ENCODE data around the gene ACOXL.

ACOXL gene

DNA sequence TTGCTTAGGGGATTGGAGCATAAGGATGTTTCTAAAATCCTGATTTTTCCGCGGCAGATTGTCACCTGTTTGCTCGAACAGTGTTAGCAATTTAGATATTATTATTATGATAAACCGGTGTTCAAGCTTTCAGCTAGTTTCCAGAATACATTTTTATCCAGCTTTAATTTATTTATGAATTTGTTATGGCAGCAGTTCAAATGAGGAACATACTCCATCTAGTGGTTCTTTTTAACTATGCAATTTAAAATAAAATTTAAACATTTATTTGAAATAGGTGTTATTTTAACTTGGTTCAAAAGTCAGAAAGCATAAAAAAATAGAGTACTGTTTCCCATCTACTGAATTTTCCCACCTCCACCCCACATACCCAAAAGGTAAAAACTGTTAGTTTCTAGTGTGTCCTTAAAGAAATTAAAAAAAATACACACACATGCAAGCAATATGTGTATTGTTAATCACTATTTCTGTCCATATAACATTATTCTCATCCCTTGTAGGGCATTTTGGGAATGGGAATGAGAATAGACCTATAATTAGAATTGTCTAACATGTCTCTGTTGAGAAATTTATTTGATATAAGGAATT is 23.2 kb downstream of the ACOXL start:
- DNase-seq (ENCODE audit: low read depth), result no peak

DNA sequence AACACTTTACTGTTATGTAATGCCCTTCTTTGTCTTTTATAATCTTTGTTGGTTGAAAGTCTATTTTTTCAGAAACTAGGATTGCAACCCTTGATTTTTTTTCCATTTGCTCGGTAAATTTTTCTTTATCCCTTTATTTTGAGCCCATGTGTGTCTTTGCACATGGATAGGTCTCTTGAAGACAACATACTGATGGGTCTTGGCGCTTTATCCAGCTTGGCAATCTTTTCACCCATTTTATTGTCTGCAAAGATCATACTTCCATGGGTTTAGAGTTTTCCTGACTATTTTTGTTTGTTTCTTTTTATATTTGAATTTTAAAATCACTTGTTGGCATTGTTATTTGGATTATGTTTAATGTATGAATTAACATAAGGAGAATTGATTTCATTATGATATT is 27.0 kb downstream of the ACOXL start:
- DNase-seq (ENCODE audit: low read depth), result no peak

DNA sequence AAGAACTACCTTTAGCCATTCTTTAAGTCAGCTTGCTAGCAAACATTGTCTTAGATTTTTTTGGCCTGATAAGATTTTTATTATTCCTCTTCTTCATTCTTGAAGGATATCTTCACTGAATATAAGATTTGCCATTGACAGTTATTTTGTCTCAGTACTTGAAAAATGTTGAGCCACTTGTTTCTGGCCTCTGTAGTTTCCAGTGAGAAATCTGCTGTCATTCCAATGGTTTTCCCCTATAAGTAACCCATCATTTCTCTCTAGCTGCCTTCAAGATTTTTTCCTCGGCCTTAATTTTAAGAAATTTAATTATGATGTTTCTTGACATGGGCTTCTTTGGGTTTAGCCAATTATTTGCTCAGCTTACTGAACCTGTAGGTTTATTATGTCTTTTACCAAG is 32.6 kb downstream of the ACOXL start:
- no peak for DNase-seq (ENCODE audit: low read depth)

DNA sequence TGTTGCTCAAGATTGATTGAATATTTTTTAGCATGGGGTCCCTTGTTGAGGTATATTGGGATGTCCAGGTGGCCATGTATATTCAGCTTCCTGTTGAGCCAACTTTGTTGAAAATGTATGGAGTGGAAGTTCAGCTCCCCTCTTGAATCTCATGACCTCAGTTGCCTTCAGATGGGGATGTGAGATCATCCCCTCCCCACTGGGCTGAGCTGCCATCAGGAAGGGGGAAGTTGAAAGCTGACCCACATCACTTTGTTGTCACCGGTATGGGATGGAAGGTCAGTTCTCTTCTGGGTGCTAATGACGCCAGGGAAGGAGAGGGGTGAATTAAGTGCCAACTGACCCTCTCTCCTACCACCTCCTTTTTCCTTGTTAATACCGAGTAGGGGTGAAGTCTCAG is 33.9 kb downstream of the ACOXL start:
- DNase-seq (ENCODE audit: low read depth), result no peak

DNA sequence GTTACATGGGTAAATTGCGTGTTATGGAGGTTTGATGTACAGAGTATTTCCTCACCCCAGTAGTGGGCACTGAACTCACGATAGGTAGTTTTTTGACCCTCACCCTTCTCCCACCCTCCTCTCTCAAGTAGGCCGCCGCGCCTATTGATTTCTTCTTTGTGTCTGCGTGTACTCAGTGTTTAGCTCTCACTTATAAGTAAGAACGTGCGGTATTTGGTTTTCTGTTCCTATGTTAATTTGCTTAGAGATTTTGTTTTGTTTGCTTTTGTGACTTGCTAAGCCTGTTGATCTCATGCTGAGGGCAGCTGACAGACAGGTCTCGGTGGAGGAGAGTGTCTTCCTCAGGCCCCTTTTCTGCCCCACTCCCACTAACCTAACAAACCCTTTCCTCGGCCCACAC is 36.2 kb downstream of the ACOXL start:
- DNase-seq (ENCODE audit: low read depth), result no peak

DNA sequence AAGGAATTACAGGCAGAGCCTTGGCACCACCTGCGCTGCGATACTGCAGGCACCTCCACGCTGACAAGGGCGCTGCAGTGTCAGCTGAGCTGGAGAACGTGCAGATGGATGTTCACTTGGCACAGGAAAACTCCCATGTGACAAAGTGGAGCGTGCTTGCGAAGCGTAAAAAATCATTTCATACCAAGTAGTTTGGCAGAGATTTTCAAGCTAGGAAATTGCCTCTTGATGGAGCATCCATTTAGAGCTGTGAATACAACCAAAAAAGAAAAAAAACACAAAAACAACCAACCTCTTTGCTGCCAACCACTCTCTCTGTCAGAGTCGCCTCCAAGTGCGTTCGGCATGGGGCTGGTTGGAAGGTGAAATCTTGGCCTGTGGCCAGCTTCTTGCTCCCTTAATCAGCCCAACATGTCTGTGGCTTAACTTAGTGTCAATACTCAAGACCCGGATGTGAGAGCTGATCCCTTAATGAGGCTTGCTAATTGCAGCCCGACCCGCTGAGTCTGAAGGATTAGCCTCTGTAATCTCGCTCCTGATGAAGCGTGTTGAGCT is 38.1 kb downstream of the ACOXL start:
- DNase-seq (ENCODE audit: low read depth), result no peak

DNA sequence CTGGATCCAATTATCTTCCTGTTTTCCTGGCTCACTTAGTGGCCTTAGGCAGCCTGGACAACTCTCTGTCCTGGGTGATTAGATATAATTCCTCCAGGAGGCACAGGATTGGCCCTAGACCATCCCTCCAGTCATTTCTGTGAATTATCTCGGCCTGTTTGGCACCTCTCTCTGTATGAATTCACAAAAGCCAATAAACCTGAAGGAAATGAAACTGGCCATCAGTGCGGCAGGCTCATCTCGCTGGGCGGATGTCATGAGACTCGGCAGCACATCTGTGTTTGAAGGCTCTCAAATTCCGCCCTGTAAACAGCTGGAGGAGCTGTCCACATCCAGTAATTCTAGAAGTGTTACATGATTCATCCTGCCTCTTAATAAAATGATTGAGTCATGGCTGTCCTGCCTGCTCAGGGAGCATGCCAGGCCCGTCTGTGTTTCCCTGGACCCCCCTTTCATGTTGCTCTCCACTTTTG is 38.6 kb downstream of the ACOXL start:
- DNase-seq (ENCODE audit: low read depth), result no peak

DNA sequence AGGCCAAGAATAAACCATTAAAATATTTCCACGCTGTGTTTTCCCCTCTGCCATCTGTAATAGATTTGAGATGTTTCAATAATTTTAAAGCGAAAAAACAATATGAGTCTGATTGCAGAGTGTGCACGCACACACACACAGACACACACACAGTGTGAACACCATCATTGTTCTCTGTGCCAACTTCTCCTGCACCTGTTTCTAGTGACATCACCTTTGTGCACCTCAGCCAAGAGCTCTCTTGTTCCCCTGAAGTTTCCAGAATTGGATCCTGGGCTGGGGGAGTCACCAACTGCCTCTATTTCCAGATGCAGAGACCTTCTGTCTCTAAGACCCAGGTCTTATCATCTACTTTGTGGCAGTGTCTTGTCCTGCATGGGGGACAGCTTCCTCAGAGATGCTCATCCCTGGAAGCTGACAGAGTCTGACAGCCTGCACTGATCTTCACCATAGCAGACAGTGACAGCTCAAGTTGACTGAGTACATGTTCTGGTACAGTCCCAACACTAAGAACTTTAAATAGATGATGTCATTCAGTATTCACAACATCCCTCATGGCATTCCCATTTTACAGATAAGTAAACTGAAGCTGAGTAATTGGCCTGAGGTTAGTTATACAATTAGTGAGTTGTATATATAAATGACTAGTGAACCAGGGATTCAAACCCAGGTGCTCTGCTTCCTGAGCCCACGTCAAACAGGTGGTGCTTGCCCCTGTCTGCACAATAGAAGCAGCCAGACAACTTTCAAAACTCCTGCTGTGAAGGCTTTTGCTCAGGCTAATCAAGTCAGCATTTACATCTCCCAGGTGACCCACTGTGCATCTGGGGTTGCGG is 39.4 kb downstream of the ACOXL start:
- no peak for DNase-seq (ENCODE audit: low read depth)

DNA sequence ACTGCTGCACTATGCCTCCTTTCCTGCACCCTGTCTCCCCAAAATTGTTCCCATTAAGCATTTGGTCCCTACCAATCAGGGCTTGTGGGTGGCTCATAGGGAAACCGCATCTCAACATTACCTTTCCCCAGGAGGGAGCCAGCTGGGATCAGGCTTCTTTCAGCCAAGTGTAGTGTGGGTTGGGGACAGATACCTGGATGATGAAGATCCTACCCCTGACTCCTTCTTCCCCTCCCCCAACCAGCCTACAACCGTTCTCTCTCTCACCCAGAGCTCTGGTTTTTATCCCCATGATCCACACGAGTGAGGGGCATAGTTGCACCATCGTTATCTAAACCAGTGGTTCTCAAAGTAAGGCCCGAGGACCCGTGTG is 40.0 kb downstream of the ACOXL start:
- DNase-seq (ENCODE audit: low read depth), result no peak

DNA sequence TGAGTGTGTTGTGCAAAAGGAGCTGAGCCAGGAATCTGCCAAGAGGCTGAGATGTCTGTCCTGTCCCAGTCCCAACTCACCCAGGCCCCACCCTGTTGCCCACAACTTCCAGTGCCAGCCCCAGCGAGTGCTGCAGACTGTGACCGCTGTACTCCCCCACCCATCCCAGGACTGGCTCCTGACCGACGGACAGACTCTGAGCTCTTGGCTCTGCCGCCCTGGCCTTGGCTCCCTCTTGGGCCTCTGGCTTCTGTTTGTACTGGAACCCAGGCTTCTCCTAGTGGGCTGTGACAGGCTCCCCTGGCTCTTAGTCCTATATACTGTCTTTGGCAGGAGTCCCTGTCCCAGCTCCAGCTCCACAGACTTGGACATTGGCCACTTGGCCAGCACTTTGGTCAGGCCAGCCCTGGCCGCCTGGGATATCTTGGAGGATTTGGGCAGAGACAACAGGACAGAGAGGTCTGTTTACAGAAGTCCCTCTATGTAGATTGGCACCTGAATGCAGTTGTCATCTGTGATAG is 41.1 kb downstream of the ACOXL start:
- DNase-seq (ENCODE audit: low read depth), result no peak

DNA sequence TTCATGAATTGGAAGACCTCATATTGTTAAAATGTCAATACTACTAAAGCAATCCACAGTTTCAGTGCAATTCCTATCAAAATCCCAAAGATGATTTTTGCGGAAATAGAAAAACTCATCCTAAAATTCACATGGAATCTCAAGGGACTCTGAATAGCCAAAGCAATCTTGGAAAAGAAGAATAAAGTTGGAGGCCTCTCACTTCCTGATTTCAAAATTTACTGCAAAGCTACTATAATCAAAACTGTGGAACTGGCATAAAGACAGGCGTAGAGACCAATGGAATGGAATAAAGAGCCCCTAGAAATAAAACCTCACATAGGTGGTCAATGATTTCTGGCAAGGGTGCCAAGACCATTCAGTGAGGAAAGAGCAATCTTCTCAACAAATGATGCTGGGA is 42.3 kb downstream of the ACOXL start:
- DNase-seq (ENCODE audit: low read depth), result no peak

DNA sequence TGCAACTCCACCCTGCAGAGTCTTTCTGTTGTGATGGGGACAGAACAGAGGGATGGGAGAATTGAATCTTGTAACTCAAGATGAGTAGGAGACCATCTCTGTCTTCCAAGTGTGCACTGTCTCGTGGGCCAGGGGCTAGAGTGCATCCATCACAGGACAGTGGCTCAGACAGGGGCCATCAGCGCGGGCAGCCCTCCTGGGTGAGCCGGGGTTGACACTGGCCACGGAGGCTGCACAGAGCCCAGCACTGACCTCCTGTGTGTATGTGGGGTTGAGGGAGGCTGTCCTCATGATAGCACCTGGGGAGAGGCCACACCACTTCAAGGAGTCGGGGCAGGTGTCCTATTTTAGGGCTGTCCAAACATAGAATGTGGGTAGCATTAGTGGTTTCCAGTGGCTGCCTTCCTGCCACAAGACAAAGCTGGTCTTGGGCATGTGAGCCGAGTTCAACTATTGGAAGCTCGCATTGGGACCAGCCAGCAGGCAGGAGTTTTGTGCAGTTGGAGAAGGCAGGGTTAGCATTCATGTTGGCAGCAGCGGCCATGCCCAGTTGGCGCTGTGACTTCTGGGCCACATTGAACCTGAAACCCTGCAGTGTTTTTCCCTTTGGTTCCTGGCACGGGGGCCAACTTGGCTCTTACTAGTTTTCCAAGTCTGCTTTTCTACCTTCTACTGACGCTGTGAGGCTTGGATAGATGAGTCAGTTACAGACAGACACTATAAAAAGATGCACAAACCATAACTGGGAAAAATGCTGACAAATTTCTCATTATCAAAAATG is 45.3 kb downstream of the ACOXL start:
- no peak for DNase-seq (ENCODE audit: low read depth)

DNA sequence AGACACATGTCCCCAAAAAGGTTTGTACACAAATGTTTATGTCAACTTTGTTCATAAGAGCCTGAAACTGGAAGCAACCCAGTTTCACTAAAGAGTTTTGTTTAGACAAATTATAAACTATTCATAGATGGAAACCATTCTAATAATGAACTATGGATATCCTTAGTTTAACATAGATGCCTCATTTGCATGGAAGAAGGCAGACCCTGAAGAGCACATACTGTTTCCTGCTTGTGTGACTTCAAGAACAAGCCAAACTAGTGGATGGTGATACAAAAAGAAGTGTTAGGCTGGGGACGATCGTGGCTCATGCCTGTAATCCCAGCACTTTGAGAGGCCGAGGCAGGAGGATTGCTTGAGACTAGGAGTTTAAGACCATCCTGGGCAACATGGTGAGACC is 48.1 kb downstream of the ACOXL start:
- DNase-seq (ENCODE audit: low read depth), result no peak

DNA sequence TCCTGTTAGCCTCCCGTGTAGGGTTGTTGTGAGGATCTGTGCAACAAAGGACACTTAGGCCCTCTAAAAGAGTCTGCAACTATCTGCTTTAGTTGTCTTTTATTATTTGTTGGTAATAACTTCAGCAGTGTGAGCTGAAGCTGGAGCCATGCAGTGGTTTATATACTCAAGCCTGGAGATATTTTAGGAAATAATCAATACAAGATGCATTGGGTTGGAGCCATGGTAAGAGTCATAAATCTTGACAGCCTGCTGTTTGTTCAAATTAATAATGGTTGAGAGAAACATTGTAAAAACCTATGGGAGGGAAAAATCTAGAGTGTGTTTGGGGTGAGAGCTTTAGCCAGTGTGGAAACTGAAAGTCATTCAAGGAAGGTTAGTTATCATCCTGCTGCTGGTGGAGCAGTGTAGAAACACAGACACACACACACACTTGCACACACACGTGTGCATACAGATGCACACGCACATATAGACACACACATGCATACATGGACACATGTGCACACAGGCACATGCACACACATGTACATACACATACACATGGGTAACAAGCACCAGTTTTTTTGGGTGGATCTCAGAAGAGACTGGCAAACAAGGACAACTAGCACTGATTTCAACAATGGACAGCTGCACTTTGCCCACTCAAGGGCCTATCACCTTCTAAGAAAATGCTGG is 51.0 kb downstream of the ACOXL start:
- no peak for DNase-seq (ENCODE audit: low read depth)

DNA sequence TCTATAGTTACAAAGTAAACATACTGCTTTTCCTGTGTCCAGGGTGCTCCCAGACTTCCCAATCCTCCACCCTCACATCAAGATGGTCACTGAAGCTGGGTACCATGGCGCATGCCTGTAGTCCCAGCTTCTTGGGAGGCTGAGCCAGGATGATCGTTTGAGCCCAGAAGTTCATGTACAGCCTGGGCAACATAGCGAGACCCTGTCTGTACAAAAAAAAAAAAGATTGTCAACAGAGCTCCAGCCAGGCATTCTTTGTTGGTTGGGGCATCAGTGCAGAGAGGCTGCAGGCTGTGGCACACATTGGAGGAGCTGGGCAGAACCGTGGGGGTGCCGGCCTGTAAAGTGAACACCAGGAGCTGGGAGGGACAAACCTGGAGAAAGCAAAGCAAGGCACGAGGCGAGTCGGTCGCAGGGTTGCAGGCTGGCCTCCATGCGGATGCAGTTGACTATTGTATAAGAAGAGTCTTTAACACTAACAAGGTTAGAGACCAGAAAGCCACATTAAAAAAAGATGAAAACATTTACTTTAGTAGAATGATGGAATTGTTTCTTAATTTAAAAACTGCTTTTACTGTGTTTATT is 51.8 kb downstream of the ACOXL start:
- no peak for DNase-seq (ENCODE audit: low read depth)

DNA sequence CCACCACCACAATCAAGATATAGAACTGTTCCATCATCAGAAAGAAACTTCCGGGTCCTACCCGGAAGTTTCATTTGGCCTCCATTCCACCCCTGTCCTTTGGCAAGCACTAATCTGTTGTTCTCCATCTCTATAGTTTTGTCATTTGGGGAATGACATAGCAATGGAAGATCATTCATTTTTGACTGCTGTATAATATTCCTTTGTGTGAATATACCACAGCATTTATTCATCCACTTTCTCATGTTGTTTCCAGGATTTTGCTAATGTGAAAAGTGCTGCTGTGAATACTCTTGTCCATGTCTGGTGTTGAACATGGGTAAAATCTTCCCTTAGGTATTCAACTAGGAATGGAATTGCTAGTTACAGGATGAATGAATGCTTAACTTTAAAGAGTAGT is 53.1 kb downstream of the ACOXL start:
- DNase-seq (ENCODE audit: low read depth), result no peak

DNA sequence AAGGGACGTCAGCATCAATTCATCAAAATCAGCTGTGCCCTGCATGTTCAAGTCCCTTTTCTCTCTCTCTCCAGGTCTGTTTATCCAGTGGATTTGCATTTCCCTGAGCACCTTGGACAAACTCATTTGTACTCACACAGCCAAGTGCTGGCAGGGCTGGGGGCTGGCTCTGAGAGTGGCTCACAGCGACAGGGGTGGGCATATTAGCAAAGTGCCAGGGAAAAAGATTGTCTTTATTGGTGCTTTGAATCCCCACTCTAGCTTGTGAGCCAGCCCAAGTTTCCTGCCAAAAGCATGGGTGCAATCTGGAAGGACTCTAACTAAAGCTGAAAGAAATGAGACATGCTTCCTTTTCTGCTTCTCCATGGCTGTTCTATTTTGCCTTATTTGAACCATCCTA is 56.6 kb downstream of the ACOXL start:
- DNase-seq (ENCODE audit: low read depth), result no peak

DNA sequence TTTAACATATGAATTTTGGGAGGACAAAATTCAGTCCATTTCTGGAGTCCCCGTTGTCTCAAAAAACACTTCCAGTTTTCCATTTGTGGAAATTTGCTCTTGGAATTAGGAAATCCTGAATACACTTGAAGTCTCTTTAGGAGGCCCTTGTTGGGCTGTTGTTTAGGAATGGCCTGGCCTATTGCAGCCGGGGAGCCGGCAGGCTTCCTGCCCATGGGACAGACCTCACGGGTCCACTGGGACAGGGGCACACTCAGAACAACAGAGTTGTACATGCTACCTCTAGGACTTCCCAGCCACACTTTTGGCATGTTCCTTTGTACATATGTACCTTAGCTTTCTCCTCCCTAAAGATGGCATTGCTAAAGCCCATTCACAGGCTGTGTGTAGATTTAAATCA is 57.3 kb downstream of the ACOXL start:
- DNase-seq (ENCODE audit: low read depth), result no peak

DNA sequence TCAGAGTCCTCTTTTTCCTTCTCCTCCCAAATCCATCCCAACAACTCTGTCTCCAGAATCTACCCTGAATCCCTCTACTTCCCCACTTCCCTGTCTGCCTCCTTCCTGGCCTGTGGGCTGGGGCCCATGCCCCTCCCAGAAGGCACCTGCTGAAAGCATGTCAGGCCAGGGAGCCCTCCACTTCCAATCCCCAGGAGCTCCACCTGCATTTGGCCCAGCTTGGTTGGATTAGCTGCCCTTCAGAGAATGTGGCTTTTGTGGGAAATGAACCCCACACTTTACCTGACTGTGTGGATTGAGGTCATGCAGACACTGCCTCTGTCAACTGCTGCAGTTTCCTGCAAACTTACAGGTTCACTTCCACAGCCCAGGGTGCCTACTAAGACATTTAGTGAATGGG is 58.5 kb downstream of the ACOXL start:
- no peak for DNase-seq (ENCODE audit: low read depth)

DNA sequence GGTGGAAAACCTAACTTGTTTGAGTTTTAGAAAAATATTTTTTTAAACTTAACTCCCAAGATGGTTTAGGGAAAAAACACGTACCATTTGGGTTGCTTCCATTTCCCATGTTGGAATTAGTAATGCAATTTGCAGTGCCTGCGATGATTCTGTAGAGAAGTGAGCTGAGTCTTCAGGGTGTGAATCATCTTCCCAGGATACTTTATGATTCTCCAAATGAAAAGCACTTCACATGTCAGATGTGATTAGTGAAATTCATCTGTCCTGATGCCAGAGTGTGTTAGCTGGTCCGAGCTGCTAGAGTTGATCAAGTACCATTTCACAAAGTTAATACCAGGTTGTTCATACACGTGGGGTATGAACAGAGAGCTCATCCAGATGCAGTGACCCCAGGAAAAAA is 59.1 kb downstream of the ACOXL start:
- no peak for DNase-seq (ENCODE audit: low read depth)

DNA sequence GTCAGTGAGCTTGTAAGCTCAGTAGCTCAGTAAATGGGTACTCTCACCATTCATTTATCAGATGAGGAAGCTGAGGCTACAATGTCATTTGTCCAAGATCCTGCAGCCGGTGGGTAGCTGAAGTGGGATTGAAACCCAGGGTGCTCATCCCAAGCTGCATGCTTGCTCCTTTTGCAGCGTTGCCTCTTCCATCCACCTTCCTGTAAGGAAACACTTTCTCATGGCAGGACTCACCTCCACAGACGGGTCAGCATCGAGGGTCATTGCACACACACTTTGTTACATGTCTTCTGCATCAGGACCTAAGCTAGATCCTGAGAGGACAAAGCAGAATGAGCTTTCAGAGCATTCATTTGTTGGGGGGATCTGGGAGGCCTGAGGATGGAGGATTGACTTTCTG is 60.7 kb downstream of the ACOXL start:
- DNase-seq (ENCODE audit: low read depth), result no peak

DNA sequence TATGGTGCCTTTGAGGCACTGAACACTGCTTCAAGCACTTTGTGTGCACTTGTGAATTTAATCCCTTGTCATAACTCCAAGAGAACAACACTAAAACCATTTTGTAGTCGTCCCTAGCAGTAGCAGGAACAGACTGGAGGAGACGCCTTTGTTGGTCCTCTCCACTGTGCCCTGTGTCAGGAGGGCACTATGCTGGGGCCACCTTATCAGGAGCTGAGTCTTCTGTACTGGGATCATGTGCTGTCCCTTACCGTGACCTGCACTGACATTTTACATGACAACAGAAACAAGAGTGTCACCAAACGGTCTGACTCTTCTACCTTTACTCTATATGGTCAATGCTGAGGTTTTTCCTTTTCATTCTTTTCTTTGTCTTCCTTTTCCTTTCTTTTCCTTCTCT is 62.0 kb downstream of the ACOXL start:
- DNase-seq (ENCODE audit: low read depth), result no peak

Measured in activated T-cell treated with anti-CD3 and anti-CD28 coated beads for 48 hours (primary cell).